Suppressor macrophage treated with lipopolysaccharide for 4 hours (primary cell): ENCODE data around the gene EIF4E2.

ENCODE experiments used
- DNase-seq: peaks from one replicate; pipeline ENCODE4 v3.0.0-alpha.2; 2020

Gene EIF4E2, protein sequence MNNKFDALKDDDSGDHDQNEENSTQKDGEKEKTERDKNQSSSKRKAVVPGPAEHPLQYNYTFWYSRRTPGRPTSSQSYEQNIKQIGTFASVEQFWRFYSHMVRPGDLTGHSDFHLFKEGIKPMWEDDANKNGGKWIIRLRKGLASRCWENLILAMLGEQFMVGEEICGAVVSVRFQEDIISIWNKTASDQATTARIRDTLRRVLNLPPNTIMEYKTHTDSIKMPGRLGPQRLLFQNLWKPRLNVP

DNA sequence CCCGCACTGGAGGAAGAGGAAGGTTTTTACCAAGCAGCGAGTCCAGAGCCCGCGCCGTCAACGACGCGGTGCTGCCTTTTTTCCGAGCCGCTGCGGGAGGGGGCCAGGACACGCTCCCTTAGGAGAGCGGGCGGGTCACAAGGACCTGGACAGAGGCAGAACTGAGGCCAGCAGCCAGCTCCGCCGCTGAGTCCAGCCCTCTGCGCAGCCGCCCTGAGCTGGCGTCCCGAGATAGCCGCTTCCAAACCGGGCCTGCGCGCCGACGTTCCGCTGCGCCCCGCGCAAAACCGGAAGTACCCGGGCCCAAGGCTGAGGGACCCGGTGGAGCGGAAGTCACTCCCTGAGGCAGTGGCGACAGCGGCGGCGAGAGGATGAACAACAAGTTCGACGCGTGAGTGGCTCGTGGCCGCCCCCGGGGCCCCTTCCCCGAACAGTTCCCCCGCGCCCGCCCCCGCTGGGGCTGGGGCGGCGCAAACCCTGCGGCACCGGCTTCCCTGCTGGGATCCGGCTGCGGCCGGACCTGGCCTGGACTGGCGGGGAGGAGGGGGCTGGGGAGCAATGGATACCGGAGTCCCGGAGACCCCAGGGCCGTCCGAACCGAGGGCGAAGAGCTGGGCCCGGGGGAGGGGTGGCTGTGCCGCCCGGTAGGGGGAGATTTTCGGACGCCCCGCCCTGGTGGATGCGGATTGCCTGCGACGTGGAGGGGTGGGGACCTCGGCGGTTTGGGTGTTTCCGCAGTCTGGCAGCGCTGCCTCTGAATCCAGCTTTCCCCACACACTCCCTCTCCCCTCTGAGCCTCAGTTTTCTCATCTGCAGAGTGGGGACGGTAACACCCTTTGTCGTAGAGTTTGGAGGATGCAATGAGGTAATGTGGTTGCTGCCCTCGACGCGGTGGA is at the start of gene EIF4E2, which contains the start of gene TIGD1:
Gene EIF4E2, plus strand, starts transcription at position 336 of the 896 bp plus-strand sequence. Its CDS starts 36 bp downstream, at position 372.
Gene TIGD1, minus strand, starts transcription at position 204 of the 896 bp plus-strand sequence. CDS start 675 bp downstream, outside the sequence.
- DNase-seq: peak; percentile 96

DNA sequence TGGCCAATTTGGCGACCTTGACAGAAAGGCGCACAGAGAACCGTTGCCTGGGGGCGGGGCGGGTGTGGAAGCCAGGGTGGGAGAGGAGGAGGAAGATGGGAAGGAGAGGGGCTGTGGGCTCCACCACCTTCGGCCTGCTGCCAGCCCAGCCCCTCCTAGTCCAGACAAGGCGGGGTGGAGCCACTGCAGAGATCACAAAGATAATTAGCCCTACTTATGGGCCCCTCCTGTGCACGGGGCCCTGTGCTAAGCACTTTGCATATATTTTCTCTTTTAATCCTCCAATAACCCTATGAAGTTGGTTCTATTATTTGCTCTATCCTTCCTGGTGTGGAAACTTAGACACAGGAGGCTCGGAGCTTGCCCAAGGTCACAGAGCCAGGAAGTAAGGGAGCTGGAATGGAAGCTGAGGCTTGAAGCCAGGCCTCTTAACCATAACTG is 49.1 kb upstream of the EIF4E2 start:
- no peak for DNase-seq

DNA sequence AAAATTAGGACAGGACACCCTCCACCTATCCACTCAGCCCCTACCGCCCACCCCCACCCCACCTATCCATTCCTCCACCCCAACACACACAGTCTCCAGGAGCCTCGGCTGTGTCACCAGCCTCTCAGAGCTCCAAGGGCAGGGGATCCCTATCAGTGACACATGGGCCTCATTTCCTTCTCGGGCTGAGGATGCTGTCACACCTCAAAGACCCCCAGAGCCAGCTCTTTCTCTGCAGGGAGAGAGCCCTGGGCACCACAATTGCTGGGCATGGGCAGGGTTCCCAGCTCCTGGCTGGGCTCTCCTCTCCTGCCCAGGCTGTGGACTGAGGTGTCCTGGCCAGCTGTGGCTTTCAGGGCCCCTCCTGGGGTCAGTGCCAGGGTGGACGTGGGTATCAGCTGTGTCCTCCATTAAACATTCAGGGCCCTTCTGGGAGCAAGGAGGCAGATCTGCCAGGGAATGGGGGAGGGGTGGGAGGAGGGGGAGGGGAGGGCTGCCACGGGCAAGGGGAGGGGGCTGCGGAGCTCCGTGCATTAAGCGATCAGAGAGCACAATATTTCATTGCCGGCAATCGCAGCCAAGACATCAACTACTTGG is 48.6 kb upstream of the EIF4E2 start:
- DNase-seq: no peak

DNA sequence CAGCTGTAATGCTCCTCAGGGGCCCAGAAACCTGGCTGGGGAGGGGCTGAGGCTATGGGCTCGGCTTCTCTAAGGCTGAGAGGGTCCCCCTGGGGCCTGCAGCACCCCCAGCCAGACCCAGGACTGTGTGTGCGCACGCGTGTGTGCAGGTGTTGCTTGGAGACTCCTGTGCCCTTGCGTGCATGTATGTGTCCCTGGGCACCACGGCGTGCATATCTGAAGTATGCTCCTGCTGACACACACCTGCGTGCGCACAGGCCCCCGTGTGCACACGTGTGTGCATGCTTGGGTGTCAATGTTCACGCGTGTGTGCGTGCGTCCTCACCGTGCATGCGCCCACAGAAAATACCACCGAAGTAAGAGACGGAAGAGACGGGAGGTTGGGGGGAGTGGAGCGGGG is 48.0 kb upstream of the EIF4E2 start:
- no peak for DNase-seq

DNA sequence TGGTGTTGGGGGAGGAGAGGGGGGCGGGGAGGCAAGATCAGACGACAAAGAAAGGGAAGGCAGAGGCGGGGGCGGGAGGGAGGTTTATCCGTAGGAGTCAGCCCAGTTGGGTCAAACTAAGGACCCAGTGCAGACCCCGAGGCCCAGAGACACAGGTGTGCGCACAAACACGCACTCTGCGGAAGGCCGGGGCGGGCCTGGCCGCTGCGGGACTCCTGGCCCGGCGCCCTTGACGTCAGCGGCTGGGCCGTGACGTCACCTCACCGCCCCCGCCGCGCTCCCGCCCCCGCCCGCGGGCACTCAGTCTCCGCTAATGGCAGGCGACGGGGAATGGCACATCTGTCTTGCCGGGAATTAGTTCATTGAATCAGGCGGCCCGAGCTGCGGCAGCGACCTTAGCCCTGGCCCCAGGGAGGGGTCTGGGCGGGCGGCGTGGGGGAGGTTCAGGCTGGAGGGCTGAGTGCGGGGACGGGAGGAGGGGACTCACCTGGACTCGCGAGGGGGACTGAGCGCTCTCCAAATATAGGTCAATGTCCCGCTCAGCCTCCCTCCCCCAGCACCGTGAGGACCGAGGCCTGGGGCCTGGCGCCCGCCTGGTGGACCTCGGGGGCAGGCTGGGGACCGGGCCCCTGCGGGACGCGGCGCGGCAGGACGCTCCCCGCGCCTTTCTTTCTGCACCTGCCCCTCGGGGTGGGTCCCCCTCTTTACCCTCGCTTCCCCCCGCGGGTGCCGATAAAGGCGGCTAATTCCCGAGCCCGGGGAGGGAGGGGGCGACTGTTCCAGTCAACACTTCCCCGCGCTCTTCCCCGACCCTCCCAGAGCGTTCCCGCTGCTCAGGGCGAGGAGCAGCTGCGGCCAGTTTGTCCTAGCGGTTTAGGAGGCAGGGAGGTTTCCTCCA is 47.3 kb upstream of the EIF4E2 start:
- DNase-seq: peak; percentile 56

DNA sequence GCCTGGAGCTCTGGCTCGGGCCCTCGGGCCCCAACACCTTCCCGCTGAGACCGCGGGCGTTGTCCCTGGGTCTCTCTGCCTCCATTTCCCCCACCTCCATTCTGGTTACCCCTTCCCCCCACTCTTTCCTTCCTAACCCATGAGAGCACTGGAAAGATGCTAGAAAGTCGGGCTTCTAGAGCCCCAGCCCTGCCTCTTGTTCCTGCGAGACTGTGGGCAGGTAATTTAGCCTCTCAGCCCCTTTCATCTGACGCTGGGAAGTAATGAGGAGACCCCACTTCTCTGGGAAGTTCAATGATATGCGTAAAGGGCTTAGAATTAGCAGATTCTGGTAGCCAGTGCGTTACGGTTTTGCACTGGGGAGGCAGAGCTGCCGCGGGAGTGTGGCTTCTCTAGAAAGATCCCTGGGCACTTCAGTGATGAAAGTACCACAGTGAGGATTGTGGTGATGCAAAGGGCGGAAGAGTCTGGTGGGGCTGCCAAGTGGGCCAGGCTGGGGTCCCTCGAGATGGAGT is 46.6 kb upstream of the EIF4E2 start:
- DNase-seq: no peak

DNA sequence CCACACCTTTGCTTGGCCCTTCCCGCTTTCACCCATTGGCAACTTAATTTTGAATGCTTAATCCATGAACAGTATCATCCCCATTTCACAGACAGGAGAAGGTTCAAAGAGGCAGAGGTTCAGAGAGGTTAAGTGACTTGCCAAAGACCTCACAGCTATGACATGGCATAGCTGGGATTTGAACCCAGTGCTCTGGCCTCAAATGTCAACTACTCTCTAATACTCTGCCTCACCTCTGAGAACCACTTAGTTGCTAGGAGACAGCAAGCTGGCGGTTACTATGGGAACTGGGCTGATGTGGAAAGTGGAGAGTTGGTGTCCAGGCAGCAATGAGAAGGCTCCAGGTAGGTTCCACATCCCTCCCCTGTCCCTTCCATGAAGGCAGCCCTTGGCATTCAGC is 46.1 kb upstream of the EIF4E2 start:
- no peak for DNase-seq

DNA sequence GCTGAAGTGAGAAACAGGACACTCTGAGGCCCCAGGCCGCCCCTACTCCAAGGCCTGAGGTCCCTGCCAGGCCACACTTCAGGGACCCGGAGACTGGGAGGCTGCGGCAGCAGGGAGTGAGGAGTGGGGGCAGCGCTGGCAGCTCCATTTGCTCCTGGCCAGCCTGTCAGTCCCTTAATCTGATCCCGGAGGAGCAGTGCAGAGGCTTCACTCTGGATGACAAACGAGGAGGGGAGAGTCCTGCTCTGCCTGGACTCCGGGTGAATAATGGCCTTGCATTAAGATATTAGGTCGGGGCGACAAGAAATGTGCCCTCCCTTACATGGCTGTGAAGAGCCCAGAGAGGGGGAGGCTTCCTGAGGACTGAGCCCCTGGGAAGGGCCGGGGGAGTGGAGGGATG is 44.6 kb upstream of the EIF4E2 start:
- no peak for DNase-seq

DNA sequence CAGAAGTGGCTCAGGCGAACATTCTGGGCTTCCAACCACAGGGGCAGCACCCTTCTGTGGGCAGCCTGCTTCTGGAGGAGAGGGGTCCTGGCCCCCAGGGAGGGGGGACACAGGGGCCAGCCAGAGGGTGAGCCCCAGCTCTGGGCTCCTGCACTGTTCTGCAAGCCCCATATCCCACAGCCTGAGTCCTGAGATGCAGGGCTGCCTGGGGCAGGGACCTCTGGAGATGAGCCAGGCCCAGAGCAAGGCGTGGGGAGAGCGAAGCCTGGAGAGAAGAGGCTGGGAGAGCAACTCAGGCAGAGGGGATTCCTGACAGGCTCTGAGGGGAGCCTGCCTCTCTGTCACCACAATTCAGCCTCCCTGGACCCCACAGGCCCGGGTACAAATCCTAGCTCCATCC is 43.8 kb upstream of the EIF4E2 start:
- DNase-seq: no peak

DNA sequence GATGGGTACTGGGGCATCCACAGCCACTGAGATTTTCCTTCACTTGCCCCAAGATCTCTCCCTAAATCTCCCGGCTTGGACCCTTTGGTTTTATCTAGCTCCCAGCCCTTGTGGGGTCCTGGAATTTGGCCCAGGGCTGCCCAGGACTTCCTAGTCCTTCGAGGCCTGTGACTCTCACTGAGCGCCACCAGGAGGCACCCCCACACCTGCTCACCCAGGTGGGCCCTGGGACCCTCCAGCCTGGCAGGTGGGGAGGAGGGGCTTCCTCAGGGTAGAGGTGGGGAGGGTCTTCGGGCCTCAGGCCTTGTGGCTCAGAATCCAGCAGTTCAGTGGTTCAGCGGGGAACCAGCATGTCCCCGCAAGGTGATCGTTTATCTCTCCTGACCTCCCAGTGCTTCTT is 42.2 kb upstream of the EIF4E2 start:
- no peak for DNase-seq

DNA sequence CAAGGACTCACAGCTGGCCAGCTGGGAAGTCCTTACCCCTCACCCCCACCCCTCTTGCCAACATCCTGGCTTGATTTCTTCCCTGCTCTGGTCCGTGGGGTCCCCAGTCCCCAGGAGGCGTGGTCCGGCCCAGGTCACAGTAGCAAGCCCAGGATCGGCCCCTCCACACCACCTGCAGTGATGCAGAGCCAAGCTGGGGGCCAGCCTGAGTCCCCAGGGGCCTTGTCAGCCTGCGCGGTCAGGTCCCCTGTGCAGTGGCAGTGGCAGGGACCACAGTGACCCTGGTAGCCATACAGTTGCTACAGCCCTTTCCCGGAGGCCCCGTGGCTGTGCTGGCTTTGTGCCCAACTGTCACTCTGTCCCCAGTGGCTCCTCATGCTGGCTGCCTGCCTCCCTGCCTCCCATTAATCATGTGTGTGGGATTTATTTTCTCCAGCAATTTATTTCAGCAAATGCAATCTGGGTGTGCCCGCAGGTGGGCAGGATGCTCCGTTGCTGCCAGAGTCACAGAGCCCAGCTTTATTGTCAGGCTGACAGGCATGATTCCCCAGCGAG is 39.1 kb upstream of the EIF4E2 start:
- no peak for DNase-seq

DNA sequence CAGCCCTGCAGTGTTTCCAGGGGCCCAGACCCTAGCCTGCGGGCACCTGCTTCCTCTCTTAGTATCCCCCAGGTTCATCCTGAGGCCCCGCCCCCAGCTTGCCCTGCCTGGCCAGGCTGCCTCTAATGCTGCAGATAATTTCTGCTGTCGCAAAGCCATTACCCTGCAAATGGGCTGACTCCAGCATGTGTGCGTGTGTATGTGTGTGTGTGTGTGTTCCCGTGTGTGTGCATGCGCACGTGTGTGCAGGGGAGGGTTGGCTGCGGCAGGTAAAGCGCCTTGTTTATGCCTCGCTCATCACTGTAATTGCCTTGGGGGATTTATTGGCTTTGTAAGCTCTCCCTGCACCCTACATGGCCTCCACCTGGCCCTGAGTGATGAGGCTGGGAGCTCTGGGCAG is 37.9 kb upstream of the EIF4E2 start:
- no peak for DNase-seq

DNA sequence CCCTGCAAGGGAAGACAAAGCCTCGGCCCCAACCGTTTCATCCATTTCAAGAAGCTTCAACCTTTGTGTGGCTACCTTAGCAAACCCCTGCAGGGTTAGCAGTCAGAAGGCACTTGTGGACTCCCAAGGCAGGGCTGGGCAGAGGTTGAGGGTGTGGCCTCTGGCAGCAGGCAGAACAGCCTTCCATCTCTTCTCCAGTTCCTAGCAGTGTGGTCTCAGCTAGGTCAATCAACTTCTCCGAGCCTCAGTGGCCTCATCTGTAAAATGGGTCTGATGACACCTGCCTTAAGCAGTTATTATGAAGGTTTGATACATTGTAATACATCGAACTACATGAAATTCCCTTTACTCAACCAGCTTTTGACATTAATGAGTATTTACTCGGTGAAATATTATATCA is 37.1 kb upstream of the EIF4E2 start:
- no peak for DNase-seq

DNA sequence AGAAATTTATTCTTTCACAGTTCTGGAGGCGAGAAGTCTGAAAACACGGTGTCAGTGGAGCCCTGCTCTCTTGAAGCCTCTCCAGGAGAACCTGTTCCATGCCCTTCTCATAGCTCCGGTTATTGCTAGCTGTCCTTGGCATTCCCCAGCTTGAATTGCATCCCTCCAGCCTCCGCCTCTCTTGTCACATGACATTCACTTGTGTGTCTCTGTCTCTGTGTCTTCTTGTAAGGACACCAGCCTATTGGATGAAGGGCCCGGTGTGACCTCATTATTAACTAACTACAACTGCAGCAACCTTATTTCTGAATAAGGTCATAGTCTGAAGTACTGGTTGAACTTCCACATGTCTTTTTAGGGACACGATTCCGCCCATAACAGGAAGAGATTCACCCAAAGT is 34.9 kb upstream of the EIF4E2 start:
- DNase-seq: no peak

DNA sequence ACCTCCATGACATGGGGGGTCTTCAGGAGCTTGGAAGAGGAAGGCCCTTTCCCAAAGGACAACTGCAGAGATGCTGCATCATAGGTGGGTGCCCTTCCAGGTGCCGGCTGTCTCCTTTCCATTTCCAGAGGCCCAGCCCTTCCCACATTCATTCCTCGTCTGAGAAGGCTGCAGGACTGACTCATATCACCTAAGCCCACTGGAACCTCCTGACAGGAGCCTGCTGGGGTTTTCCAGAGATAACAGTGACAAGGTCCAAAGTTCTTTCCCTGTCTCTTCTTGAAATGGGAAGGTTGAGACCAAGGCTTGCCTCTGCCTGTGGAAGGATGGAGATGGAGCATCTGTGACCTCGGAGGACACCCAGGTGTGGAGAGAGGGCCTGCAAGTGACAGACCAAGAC is 33.9 kb upstream of the EIF4E2 start:
- DNase-seq: no peak

DNA sequence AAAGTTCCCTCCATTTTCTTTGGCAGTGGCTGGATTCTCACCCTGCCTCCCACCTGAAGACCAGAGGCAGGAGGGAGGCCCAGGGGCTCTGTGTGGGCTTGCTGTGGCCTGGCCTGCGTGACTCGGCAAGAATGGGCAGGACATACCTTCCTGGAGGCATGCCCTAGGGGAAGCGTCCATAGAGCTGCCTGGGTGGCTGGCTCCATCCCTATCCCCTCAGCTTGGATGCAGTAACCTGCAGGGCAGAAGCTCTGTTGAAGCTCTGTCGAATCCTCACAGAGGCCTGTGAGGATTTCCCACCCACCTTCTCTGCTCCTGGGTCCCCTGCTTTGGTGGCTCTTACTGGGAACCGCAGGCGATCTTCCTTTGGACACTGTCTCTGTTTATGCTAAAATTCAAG is 31.6 kb upstream of the EIF4E2 start:
- no peak for DNase-seq

DNA sequence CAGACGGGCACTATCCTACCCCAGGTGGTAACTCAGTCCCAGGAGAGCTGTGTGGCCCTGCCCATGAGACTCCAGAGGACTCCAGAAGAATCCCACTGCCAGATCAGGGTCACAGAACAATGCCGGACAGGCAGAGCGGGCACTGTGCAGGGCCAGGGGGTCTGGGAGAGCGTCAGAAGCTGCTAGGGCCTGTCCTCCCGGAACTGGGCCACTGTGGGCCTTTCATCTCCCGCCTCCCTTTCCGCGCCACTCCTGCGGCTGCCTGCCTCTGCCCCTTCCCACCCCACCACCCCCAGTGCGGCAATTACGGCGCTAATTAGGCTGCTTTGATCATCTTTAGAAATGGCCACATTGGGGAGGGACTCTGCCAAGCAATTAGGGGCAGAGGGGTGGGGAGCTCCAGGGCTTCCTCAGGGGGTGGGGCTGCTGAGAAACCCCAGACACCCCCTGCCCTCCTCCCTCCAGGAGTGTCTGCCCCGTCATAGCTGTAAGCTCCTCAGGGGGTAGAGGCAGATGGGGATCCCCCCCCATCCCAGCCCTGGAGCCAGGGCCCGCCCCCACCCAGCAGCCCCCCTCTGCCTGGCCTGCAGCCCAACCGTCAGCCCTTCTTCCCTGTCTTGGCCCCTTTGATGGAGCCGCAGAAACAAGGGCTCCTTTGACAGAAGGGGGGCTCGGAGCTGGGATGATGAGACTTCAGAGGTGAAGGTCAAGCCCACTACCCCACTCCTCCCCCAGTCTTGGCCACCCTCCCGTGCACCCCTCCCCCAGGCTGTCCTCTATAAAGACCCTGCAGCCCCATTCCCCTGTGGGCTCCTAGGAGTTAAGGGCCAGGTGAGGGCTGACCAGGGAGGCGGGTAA is 30.7 kb upstream of the EIF4E2 start, which contains the start of gene PRSS56:
Gene PRSS56, plus strand, starts transcription at position 808 of the 858 bp plus-strand sequence. CDS start 211 bp downstream, outside the sequence.
- no peak for DNase-seq

DNA sequence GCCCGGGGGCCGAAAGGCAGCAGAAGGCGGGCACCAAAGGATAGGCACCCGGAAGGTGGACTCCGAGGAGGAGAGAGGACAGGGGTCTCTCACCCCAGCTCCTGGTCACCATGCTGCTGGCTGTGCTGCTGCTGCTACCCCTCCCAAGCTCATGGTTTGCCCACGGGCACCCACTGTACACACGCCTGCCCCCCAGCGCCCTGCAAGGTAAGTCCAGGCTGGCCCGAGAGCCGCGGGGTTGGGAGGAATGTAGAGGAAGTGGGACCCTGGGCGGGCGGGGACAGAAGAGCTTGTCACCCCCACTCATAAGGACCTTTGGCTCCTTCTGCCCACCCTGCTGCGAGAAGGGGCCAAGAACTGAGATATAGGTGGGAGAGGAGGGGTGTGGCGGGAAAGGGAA is 30.0 kb upstream of the EIF4E2 start:
- no peak for DNase-seq

DNA sequence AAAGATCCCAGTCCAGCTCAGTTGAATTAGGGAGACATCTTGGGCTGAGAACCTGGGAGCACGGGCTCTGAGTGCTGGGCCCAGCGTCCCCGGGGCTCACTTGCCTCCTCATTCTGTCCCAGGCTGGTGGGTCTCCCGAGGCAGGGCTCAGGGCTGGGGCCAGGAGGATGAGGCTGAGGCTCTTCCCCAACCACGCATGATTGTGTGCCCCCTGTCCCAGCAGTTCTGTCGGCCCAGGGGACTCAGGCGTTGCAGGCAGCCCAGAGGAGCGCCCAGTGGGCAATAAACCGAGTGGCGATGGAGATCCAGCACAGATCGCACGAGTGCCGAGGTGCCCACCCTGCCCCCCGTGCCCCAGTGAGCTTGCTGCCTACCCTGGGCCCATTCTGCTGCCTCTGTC is 29.4 kb upstream of the EIF4E2 start:
- DNase-seq: no peak

DNA sequence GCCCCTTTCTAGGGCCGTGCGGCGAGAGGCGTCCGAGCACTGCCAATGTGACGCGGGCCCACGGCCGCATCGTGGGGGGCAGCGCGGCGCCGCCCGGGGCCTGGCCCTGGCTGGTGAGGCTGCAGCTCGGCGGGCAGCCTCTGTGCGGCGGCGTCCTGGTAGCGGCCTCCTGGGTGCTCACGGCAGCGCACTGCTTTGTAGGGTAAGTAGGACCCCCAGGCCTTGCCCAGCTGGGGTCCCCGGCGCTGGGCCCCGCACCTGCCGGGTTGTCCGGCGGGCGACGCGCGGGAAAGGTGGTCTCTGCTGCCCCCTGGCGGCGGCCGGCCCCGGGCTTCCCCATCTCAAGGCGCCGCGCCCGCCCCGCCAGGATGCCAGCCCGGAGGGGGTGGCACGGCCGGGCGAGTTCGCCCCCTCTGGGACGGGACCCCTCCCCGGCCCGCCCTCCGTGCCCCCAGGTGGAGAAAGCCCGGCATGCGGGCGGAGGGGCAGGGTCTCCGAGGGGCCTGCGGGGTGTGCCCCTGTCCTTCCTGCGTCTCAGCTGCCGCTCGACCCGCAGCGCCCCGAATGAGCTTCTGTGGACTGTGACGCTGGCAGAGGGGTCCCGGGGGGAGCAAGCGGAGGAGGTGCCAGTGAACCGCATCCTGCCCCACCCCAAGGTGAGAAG is 28.4 kb upstream of the EIF4E2 start:
- DNase-seq: peak; percentile 67
